Measurements from ENCODE around the gene NGFR. TPM values are rescaled to one million over a fixed set of nuclear protein-coding genes. Genes with fewer than 3 reads are reported as not detected.

The NGFR gene
- total RNA-seq, 1 experiment from 2014 or later: 60.6 TPM

- H3K4me3 ChIP-seq (ENCODE audit: low read depth, low read length, poor library complexity, severe bottlenecking): no peak overlapping the region
- no peak for TF ChIP-seq CTCF (conservative IDR thresholded peaks at IDR 0.05; ENCODE audit: low read depth, low read length)
- no peak for TF ChIP-seq EZH2 (IDR thresholded peaks at IDR 0.05; ENCODE audit: borderline replicate concordance, low read depth, low read length, poor library complexity, severe bottlenecking)
- BruUV-seq (replicated peaks): no TSS peak
- intact Hi-C loops (cut with micrococcal nuclease; ENCODE audit: unreplicated experiment): no loop called here
- no peaks in the 10 kb centered on the region for H3K9me3 ChIP-seq (ENCODE audit: low read depth, low read length, poor library complexity, severe bottlenecking)
- no peak for DNase-seq (ENCODE audit: low spot score)
- H3K36me3 ChIP-seq (ENCODE audit: insufficient read depth, low read length, poor library complexity, severe bottlenecking): peaks cover 3% of the 10 kb centered on the region
- H3K4me1 ChIP-seq (ENCODE audit: insufficient read depth, low read length, poor library complexity, severe bottlenecking): peaks cover under 1% of the 10 kb centered on the region
- ChIA-PET POLR2A (ENCODE audit: low non-redundant PET) (no interaction called here), CTCF (no interaction called here)
- H3K27me3 ChIP-seq (replicated peaks; ENCODE audit: insufficient read depth, low read depth, low read length, poor library complexity): no peaks in the 10 kb centered on the region
- H3K27ac ChIP-seq (ENCODE audit: low read depth, low read length, poor library complexity, severe bottlenecking): no peak overlapping the region
Measured at GRCh38 chr17:49513044-49513395, 17.9 kb downstream of the NGFR start.

- Histone ChIP-seq H3K4me3 (ENCODE audit: low read depth, low read length, poor library complexity, severe bottlenecking) (no peak overlapping the region), H3K27me3 (replicated peaks; ENCODE audit: insufficient read depth, low read depth, low read length, poor library complexity) (no peaks in the 10 kb centered on the region), H3K27ac (ENCODE audit: low read depth, low read length, poor library complexity, severe bottlenecking) (no peak overlapping the region), H3K4me1 (ENCODE audit: insufficient read depth, low read length, poor library complexity, severe bottlenecking) (no peaks in the 10 kb centered on the region), H3K36me3 (ENCODE audit: insufficient read depth, low read length, poor library complexity, severe bottlenecking) (peaks cover 3% of the 10 kb centered on the region), H3K9me3 (ENCODE audit: low read depth, low read length, poor library complexity, severe bottlenecking) (no peaks in the 10 kb centered on the region)
- TF ChIP-seq EZH2 (IDR thresholded peaks at IDR 0.05; ENCODE audit: borderline replicate concordance, low read depth, low read length, poor library complexity, severe bottlenecking): no peak
- no peak for TF ChIP-seq CTCF (conservative IDR thresholded peaks at IDR 0.05; ENCODE audit: low read depth, low read length)
- CTCF ChIA-PET: no interaction called here
- no peak for DNase-seq (ENCODE audit: low spot score)
- POLR2A ChIA-PET (ENCODE audit: low non-redundant PET): no interaction called here
- BruUV-seq (replicated peaks): no TSS peak
- intact Hi-C loops (cut with micrococcal nuclease; ENCODE audit: unreplicated experiment): no loop called here
Measured at GRCh38 chr17:49513641-49514040, 18.5 kb downstream of the NGFR start.

GRCh38 chr17:49514071-49514721 is 19.1 kb downstream of the NGFR start:
- DNase-seq (ENCODE audit: low spot score): no peak
- POLR2A ChIA-PET (ENCODE audit: low non-redundant PET): no interaction called here
- intact Hi-C loops (cut with micrococcal nuclease; ENCODE audit: unreplicated experiment): no loop called here
- Histone ChIP-seq H3K36me3 (ENCODE audit: insufficient read depth, low read length, poor library complexity, severe bottlenecking) (peaks cover 3% of the 10 kb centered on the region), H3K4me3 (ENCODE audit: low read depth, low read length, poor library complexity, severe bottlenecking) (no peak overlapping the region), H3K4me1 (ENCODE audit: insufficient read depth, low read length, poor library complexity, severe bottlenecking) (no peaks in the 10 kb centered on the region), H3K27ac (ENCODE audit: low read depth, low read length, poor library complexity, severe bottlenecking) (no peak overlapping the region), H3K27me3 (replicated peaks; ENCODE audit: insufficient read depth, low read depth, low read length, poor library complexity) (no peaks in the 10 kb centered on the region), H3K9me3 (ENCODE audit: low read depth, low read length, poor library complexity, severe bottlenecking) (no peaks in the 10 kb centered on the region)
- TF ChIP-seq CTCF (conservative IDR thresholded peaks at IDR 0.05; ENCODE audit: low read depth, low read length) (no peak), EZH2 (IDR thresholded peaks at IDR 0.05; ENCODE audit: borderline replicate concordance, low read depth, low read length, poor library complexity, severe bottlenecking) (no peak)
- CTCF ChIA-PET: no interaction called here
- BruUV-seq (replicated peaks): TSS peak; percentile 79
